KMS-11 (cell line): ENCODE measurements around the gene IFT122.
A peak's percentile ranks its signal among the peaks of the same experiment; 100 is the strongest.

Experiments
- H2AFZ ChIP-seq: fragments of 200-600 bp; sonication (generic); 2 replicates; pipeline ENCODE4 v1.6.1; 2016; ENCODE audit warnings: antibody characterized with exemption, mixed run types, low read depth
- H3K27ac ChIP-seq: fragments of 200-600 bp; sonication (generic); 2 replicates; pipeline ENCODE4 v1.6.1; 2016; ENCODE audit warnings: mild to moderate bottlenecking, mixed run types
- H3K27me3 ChIP-seq: fragments of 200-600 bp; sonication (generic); 2 replicates; pipeline ENCODE4 v1.6.1; 2017; ENCODE audit warnings: mild to moderate bottlenecking, low read depth, mixed run types, moderate library complexity; ENCODE audit not compliant: insufficient read depth
- H3K36me3 ChIP-seq: fragments of 200-600 bp; sonication (generic); 2 replicates; pipeline ENCODE4 v1.6.1; 2017; ENCODE audit warnings: mild to moderate bottlenecking, mixed run types; ENCODE audit not compliant: insufficient read depth
- H3K4me1 ChIP-seq: fragments of 200-600 bp; sonication (generic); 2 replicates; pipeline ENCODE4 v1.6.1; 2016; ENCODE audit warnings: mild to moderate bottlenecking, low read depth, mixed run types; ENCODE audit not compliant: poor library complexity, severe bottlenecking
- H3K4me2 ChIP-seq: fragments of 200-600 bp; sonication (generic); 2 replicates; pipeline ENCODE4 v1.7.0; 2016; ENCODE audit warnings: mild to moderate bottlenecking, mixed run types
- H3K4me3 ChIP-seq: fragments of 200-600 bp; sonication (generic); IDR thresholded peaks from 2 replicates; pipeline ENCODE4 v1.6.1; 2017; ENCODE audit warnings: low read depth, low read length, mixed read lengths; ENCODE audit not compliant: insufficient read depth
- H3K79me2 ChIP-seq: fragments of 200-600 bp; sonication (generic); 2 replicates; pipeline ENCODE4 v1.6.1; 2016; ENCODE audit warnings: low read depth, mixed run types; ENCODE audit not compliant: insufficient read depth
- H3K9ac ChIP-seq: fragments of 200-600 bp; sonication (generic); 2 replicates; pipeline ENCODE4 v1.6.1; 2016; ENCODE audit warnings: mild to moderate bottlenecking, mixed run types
- H4K20me1 ChIP-seq: fragments of 200-600 bp; sonication (generic); 2 replicates; pipeline ENCODE4 v1.6.1; 2016; ENCODE audit warnings: mild to moderate bottlenecking, mixed run types; ENCODE audit not compliant: insufficient read depth
- TF ChIP-seq, protein P1 (sequence below): fragments of 200-600 bp; sonication (generic); conservative IDR thresholded peaks from 2 replicates; pipeline ENCODE4 v1.6.1; 2017; ENCODE audit warnings: low read depth, mild to moderate bottlenecking, antibody characterized with exemption, low read length, moderate library complexity, mixed read lengths

Gene IFT122

DNA sequence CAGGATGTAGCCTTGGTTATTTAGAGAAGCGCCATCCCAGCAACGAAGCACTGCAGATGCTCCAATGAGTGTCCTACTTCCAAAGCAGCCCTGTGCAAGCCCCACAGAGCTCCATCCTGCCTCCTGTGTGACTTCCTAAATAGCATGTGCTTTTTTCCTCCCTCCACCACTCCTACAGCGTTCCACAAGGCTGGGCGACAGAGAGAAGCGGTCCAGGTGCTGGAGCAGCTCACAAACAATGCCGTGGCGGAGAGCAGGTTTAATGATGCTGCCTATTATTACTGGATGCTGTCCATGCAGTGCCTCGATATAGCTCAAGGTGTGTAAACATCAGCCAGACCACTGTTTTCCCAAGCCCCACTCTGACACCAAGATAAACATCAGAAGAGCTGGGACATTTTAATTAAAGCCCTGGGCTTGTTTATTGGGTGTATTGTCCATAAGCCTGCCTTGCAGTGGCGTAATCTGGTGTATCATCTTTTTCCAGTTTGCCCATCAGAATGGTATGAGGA, 66.3 kb downstream of the IFT122 start:
- peaks cover 75% of the 10 kb centered on the region for H3K4me1 ChIP-seq
- H4K20me1 ChIP-seq: no peaks in the 10 kb centered on the region
- H3K27ac ChIP-seq: peak overlapping the region; percentile 84; the same call in 1 of the 2 replicates
- H3K4me2 ChIP-seq: peak overlapping the region; percentile 75
- H3K4me3 ChIP-seq: no peak overlapping the region
- no peak overlapping the region for H3K9ac ChIP-seq
- H3K36me3 ChIP-seq: no peaks in the 10 kb centered on the region
- TF ChIP-seq, protein P1, sequence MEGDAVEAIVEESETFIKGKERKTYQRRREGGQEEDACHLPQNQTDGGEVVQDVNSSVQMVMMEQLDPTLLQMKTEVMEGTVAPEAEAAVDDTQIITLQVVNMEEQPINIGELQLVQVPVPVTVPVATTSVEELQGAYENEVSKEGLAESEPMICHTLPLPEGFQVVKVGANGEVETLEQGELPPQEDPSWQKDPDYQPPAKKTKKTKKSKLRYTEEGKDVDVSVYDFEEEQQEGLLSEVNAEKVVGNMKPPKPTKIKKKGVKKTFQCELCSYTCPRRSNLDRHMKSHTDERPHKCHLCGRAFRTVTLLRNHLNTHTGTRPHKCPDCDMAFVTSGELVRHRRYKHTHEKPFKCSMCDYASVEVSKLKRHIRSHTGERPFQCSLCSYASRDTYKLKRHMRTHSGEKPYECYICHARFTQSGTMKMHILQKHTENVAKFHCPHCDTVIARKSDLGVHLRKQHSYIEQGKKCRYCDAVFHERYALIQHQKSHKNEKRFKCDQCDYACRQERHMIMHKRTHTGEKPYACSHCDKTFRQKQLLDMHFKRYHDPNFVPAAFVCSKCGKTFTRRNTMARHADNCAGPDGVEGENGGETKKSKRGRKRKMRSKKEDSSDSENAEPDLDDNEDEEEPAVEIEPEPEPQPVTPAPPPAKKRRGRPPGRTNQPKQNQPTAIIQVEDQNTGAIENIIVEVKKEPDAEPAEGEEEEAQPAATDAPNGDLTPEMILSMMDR: no peak
- H3K79me2 ChIP-seq: no peaks in the 10 kb centered on the region
- no peak overlapping the region for H2AFZ ChIP-seq
- H3K27me3 ChIP-seq: no peaks in the 10 kb centered on the region

DNA sequence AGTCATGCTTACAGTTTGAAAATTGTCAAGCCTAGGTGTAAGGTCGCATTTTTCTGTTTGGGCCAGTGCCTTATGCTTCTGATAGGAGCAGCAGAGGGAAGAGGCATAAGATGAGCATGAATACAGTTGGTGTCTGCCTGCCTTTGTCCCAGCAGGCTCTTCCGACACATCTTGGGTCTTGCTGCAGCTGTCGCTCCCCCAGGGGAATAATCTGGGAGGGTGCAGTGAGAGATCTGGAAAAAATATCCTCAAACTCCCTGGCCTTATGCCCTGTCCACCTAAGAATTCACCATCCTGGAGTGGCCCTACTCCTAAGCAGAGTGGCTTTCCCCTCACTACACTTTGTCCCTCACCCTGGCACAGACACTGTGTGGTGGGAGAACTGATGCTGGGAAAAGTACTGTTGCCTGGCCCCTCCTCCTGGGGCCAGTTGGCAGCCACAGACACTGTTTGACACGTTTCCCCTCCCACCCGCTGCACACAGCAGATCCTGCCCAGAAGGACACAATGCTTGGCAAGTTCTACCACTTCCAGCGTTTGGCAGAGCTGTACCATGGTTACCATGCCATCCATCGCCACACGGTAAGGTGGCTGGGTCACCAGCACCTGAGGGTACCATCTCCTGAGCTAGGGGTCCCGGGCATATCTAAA, 67.3 kb downstream of the IFT122 start:
- TF ChIP-seq, protein P1: no peak
- Histone ChIP-seq H3K27ac (no peak overlapping the region), H3K27me3 (no peaks in the 10 kb centered on the region), H3K36me3 (no peaks in the 10 kb centered on the region), H2AFZ (no peak overlapping the region), H3K4me2 (no peak overlapping the region; the same call in 1 of the 2 replicates), H3K9ac (no peak overlapping the region), H3K79me2 (no peaks in the 10 kb centered on the region), H3K4me1 (peaks cover 65% of the 10 kb centered on the region), H3K4me3 (no peak overlapping the region), H4K20me1 (no peaks in the 10 kb centered on the region)

DNA sequence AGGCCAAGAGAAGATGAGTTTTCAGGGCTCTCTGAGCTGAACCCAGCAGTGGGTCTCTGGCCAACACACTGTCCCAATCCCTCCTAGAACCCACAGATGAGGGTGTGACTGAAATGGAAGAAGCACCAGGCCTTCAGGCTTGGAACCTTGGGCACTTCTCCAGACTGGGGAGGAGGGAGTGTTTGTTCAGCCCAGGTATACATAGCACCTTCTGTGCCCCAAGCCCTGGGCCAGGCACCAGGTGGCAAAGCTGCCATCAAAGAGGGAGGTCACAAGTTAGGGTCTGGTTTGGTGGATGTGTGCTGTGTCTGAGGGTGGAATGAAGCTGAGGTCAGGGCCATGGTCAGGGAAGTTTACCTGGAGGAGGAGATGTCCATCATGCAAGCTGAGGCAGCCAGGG, 72.6 kb downstream of the IFT122 start:
- TF ChIP-seq, protein P1: no peak
- no peaks in the 10 kb centered on the region for H3K36me3 ChIP-seq
- no peak overlapping the region for H3K9ac ChIP-seq
- H3K27ac ChIP-seq: no peak overlapping the region
- no peaks in the 10 kb centered on the region for H4K20me1 ChIP-seq
- H3K4me2 ChIP-seq: no peak overlapping the region
- no peaks in the 10 kb centered on the region for H3K79me2 ChIP-seq
- H3K4me1 ChIP-seq: peaks cover 12% of the 10 kb centered on the region
- no peaks in the 10 kb centered on the region for H3K27me3 ChIP-seq
- H2AFZ ChIP-seq: no peak overlapping the region
- no peak overlapping the region for H3K4me3 ChIP-seq

DNA sequence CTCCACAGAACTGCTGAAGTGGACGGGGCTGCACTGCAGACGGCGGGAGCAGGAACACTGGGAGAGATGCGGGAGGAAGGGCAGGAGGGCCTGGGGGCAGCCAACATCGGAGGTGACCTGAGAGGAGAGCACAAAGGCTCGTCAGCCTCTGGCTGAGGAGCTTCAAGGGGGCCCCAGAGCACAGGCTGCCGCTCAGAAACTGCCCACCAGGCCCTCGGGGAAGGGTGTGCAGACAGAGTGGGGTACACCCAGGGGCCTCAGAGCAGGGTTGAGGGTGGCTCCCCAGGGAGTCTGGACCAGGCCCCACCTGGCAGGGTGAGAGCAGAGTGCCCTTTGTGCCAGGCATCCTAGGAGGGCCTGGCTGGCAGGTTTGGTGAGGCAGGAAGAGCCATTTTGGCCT, 73.7 kb downstream of the IFT122 start:
- Histone ChIP-seq H3K79me2 (no peaks in the 10 kb centered on the region), H3K27ac (no peak overlapping the region), H3K27me3 (no peaks in the 10 kb centered on the region), H3K36me3 (no peaks in the 10 kb centered on the region), H3K9ac (no peak overlapping the region), H3K4me2 (no peak overlapping the region), H2AFZ (no peak overlapping the region), H3K4me3 (no peak overlapping the region), H4K20me1 (no peaks in the 10 kb centered on the region), H3K4me1 (peaks cover under 1% of the 10 kb centered on the region)
- TF ChIP-seq, protein P1: no peak
